ENCODE data around the gene GNG3. TPM values are rescaled to one million over a fixed set of nuclear protein-coding genes. Genes with fewer than 3 reads are reported as not detected.

The GNG3 gene
- not detected for total RNA-seq

GRCh38 chr11:62707277-62707861, at the start of gene GNG3, which contains the start of gene BSCL2:
GNG3 (plus strand) TSS chr11:62707676; CDS start chr11:62708296, 620 bp downstream.
BSCL2 (minus strand) TSS chr11:62707424; CDS start chr11:62707195, 229 bp downstream.
- DNase-seq (ENCODE audit: low spot score): no peak
- no peak for ATAC-seq (ENCODE audit: low FRiP score)
- TF ChIP-seq CTCF (IDR thresholded peaks at IDR 0.05): no peak

GRCh38 chr11:62664405-62665074, 42.9 kb upstream of the GNG3 start:
- TF ChIP-seq CTCF (IDR thresholded peaks at IDR 0.05): no peak
- no peak for DNase-seq (ENCODE audit: low spot score)

DNA sequence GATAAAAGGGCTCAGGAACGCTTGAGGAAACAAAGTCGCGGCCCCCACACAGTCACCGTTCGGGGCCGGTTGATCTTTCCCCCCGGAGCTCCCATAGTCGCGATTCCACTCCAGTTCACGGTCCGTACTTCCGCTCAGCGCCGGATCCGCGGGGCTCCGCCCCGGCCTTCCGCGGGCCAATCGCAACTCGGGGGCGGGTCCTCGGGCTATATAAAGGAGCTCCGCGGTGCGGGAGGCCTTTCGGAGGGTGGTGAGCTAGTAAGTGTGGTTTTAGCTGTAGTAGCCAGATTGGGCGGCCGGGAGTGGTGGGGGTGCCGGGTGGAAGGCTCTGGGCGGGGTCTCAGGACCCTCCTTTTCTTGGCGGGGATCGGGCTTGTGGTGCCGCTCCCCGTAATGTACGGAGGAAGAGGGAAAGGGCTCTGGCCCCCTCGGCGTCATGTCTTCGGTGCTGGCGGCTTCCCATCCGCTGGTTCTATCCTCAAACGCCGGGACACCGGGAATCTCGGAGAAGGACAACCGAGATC, 42.3 kb upstream of the GNG3 start, which contains the start of the genes C11orf98 and CSKMT:
Gene C11orf98, minus strand, starts transcription at position 136 of the 524 bp plus-strand sequence. Its CDS starts 41 bp downstream, at position 95.
Gene CSKMT, plus strand, starts transcription at position 238 of the 524 bp plus-strand sequence. CDS start 568 bp downstream, outside the sequence.
- no peak for TF ChIP-seq CTCF (IDR thresholded peaks at IDR 0.05)
- ATAC-seq (ENCODE audit: low FRiP score): peak; percentile 95
- peak; percentile 87 for DNase-seq (ENCODE audit: low spot score)

More at GRCh38 chr11:62664405-62665074, 42.9 kb upstream of the GNG3 start:
- peak; percentile 30 for ATAC-seq (ENCODE audit: low FRiP score)

GRCh38 chr11:62665599-62666258, 41.7 kb upstream of the GNG3 start:
- ATAC-seq (ENCODE audit: low FRiP score) (peak; percentile 30), DNase-seq (ENCODE audit: low spot score) (no peak)
- no peak for TF ChIP-seq CTCF (IDR thresholded peaks at IDR 0.05)

DNA sequence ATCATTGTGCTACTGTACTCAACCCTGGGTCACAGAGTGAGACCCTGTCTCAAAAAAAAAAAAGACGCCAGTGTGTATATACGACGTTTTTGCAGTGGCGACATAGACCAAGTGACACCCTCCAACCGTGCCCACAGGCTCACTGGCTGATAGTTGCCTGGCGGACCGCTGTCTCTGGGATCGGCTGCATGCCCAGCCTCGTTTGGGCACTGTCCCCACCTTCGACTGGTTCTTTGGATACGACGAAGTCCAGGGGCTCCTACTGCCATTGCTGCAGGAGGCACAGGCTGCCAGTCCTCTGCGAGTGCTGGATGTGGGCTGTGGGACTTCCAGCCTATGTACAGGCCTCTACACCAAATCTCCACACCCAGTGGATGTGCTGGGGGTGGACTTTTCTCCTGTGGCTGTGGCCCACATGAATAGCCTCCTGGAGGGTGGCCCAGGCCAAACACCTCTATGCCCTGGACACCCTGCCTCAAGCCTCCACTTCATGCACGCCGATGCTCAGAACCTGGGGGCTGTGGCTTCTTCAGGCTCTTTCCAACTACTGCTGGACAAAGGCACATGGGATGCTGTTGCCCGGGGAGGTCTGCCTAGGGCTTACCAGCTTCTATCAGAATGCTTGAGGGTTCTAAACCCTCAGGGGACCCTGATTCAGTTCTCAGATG, 41.1 kb upstream of the GNG3 start:
- TF ChIP-seq CTCF (IDR thresholded peaks at IDR 0.05): no peak
- no peak for DNase-seq (ENCODE audit: low spot score)
- no peak for ATAC-seq (ENCODE audit: low FRiP score)

GRCh38 chr11:62667460-62667859, 40.0 kb upstream of the GNG3 start:
- ATAC-seq (ENCODE audit: low FRiP score) (no peak), DNase-seq (ENCODE audit: low spot score) (no peak)
- no peak for TF ChIP-seq CTCF (IDR thresholded peaks at IDR 0.05)

Data from omental fat pad (tissue), 4 donors.